ENCODE data around the gene RNASE4.

DNA sequence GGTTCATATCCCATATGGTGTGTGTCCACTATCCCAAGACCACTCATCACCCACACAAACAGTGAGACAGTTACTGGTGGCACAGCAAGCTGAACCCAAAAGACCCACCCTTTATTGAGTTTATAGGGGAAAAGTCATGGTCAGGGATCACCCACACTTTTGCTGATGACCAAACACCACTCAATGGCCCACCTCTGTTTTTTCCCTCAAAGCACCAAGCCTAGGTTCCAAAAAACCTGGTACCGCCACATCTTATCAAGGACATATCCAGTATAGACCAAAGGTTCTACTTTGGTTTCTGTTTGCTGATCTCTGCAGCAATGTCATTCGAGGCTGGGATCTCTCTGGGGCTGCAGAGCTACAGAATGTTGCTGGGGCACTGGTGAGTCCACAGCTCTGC is 23.2 kb upstream of the RNASE4 start:
- TF ChIP-seq, protein P1, sequence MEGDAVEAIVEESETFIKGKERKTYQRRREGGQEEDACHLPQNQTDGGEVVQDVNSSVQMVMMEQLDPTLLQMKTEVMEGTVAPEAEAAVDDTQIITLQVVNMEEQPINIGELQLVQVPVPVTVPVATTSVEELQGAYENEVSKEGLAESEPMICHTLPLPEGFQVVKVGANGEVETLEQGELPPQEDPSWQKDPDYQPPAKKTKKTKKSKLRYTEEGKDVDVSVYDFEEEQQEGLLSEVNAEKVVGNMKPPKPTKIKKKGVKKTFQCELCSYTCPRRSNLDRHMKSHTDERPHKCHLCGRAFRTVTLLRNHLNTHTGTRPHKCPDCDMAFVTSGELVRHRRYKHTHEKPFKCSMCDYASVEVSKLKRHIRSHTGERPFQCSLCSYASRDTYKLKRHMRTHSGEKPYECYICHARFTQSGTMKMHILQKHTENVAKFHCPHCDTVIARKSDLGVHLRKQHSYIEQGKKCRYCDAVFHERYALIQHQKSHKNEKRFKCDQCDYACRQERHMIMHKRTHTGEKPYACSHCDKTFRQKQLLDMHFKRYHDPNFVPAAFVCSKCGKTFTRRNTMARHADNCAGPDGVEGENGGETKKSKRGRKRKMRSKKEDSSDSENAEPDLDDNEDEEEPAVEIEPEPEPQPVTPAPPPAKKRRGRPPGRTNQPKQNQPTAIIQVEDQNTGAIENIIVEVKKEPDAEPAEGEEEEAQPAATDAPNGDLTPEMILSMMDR (IDR thresholded peaks at IDR 0.05) = no peak
- no peak for TF ChIP-seq YY1 (IDR thresholded peaks at IDR 0.05; ENCODE audit: low read depth)
- TF ChIP-seq, protein P2, sequence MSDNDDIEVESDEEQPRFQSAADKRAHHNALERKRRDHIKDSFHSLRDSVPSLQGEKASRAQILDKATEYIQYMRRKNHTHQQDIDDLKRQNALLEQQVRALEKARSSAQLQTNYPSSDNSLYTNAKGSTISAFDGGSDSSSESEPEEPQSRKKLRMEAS (IDR thresholded peaks at IDR 0.05; ENCODE audit: low read depth) = no peak
- TF ChIP-seq, protein P3, sequence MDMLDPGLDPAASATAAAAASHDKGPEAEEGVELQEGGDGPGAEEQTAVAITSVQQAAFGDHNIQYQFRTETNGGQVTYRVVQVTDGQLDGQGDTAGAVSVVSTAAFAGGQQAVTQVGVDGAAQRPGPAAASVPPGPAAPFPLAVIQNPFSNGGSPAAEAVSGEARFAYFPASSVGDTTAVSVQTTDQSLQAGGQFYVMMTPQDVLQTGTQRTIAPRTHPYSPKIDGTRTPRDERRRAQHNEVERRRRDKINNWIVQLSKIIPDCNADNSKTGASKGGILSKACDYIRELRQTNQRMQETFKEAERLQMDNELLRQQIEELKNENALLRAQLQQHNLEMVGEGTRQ (IDR thresholded peaks at IDR 0.05; ENCODE audit: borderline replicate concordance, low read depth, low read length) = no peak
- TF ChIP-seq GATA2 (CRISPR knock-in tag; IDR thresholded peaks at IDR 0.05) = no peak
- no peak for TF ChIP-seq NRF1 (IDR thresholded peaks at IDR 0.05; ENCODE audit: low read depth, low read length)
- TF ChIP-seq, protein P4, sequence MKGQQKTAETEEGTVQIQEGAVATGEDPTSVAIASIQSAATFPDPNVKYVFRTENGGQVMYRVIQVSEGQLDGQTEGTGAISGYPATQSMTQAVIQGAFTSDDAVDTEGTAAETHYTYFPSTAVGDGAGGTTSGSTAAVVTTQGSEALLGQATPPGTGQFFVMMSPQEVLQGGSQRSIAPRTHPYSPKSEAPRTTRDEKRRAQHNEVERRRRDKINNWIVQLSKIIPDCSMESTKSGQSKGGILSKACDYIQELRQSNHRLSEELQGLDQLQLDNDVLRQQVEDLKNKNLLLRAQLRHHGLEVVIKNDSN (IDR thresholded peaks at IDR 0.05; ENCODE audit: borderline replicate concordance, low read depth) = no peak
- no peak for TF ChIP-seq POLR2AphosphoS5 (IDR thresholded peaks at IDR 0.05; ENCODE audit: low read depth, low read length)
- TF ChIP-seq, protein P5, sequence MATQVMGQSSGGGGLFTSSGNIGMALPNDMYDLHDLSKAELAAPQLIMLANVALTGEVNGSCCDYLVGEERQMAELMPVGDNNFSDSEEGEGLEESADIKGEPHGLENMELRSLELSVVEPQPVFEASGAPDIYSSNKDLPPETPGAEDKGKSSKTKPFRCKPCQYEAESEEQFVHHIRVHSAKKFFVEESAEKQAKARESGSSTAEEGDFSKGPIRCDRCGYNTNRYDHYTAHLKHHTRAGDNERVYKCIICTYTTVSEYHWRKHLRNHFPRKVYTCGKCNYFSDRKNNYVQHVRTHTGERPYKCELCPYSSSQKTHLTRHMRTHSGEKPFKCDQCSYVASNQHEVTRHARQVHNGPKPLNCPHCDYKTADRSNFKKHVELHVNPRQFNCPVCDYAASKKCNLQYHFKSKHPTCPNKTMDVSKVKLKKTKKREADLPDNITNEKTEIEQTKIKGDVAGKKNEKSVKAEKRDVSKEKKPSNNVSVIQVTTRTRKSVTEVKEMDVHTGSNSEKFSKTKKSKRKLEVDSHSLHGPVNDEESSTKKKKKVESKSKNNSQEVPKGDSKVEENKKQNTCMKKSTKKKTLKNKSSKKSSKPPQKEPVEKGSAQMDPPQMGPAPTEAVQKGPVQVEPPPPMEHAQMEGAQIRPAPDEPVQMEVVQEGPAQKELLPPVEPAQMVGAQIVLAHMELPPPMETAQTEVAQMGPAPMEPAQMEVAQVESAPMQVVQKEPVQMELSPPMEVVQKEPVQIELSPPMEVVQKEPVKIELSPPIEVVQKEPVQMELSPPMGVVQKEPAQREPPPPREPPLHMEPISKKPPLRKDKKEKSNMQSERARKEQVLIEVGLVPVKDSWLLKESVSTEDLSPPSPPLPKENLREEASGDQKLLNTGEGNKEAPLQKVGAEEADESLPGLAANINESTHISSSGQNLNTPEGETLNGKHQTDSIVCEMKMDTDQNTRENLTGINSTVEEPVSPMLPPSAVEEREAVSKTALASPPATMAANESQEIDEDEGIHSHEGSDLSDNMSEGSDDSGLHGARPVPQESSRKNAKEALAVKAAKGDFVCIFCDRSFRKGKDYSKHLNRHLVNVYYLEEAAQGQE (IDR thresholded peaks at IDR 0.05; ENCODE audit: low read depth, low read length) = no peak
- TF ChIP-seq TEAD4 (IDR thresholded peaks at IDR 0.05; ENCODE audit: borderline replicate concordance, insufficient read depth) = no peak
